Measurements from ENCODE around the gene CFAP300. TPM values are rescaled to one million over a fixed set of nuclear protein-coding genes. Genes with fewer than 3 reads are reported as not detected.

CFAP300 gene
- total RNA-seq, 1 experiment from 2014 or later = 1.9 TPM

GRCh38 chr11:102071497-102072472 lies 24.5 kb downstream of the CFAP300 start:
- DNase-seq (ENCODE audit: low spot score) = no peak

GRCh38 chr11:102073253-102073652 lies 26.0 kb downstream of the CFAP300 start:
- no peak for DNase-seq (ENCODE audit: low spot score)

GRCh38 chr11:102079625-102080024 lies 32.4 kb downstream of the CFAP300 start:
- DNase-seq (ENCODE audit: low spot score) = no peak

GRCh38 chr11:102081313-102081712 lies 34.1 kb downstream of the CFAP300 start:
- no peak for DNase-seq (ENCODE audit: low spot score)

GRCh38 chr11:102085864-102086551 lies 38.8 kb downstream of the CFAP300 start:
- DNase-seq (ENCODE audit: low spot score) = no peak

- no peak for DNase-seq (ENCODE audit: low spot score)
These were observed 49.9 kb downstream of the CFAP300 start for GRCh38 chr11:102097186-102097585.

GRCh38 chr11:102099755-102100154 lies 52.5 kb downstream of the CFAP300 start:
- no peak for DNase-seq (ENCODE audit: low spot score)

- DNase-seq (ENCODE audit: low spot score) = no peak
These were observed 61.6 kb downstream of the CFAP300 start for GRCh38 chr11:102108734-102109440.

- peak; percentile 81 for DNase-seq (ENCODE audit: low spot score)
These were observed 62.9 kb downstream of the CFAP300 start, which contains the start of gene YAP1 for GRCh38 chr11:102109896-102110760. TSS of gene YAP1 (plus strand) at chr11:102110447. CDS start at chr11:102110849, 402 bp downstream.

- DNase-seq (ENCODE audit: low spot score) = no peak
These were observed 63.4 kb downstream of the CFAP300 start for GRCh38 chr11:102110761-102111010.

GRCh38 chr11:102111011-102111786 lies 64.0 kb downstream of the CFAP300 start:
- DNase-seq (ENCODE audit: low spot score) = peak; percentile 65

GRCh38 chr11:102111787-102112508 lies 64.7 kb downstream of the CFAP300 start:
- peak; percentile 78 for DNase-seq (ENCODE audit: low spot score)

- DNase-seq (ENCODE audit: low spot score) = no peak
These were observed 65.2 kb downstream of the CFAP300 start for GRCh38 chr11:102112509-102112821.

GRCh38 chr11:102114032-102114431 lies 66.8 kb downstream of the CFAP300 start:
- DNase-seq (ENCODE audit: low spot score) = no peak

- no peak for DNase-seq (ENCODE audit: low spot score)
These were observed 68.3 kb downstream of the CFAP300 start for GRCh38 chr11:102115557-102115956.

GRCh38 chr11:102116453-102117205 lies 69.4 kb downstream of the CFAP300 start:
- no peak for DNase-seq (ENCODE audit: low spot score)

- no peak for DNase-seq (ENCODE audit: low spot score)
These were observed 70.4 kb downstream of the CFAP300 start for GRCh38 chr11:102117472-102118113.

GRCh38 chr11:102118937-102119336 lies 71.7 kb downstream of the CFAP300 start:
- no peak for DNase-seq (ENCODE audit: low spot score)

GRCh38 chr11:102119997-102120396 lies 72.8 kb downstream of the CFAP300 start:
- DNase-seq (ENCODE audit: low spot score) = peak; percentile 23
